Transverse colon (tissue), 4 donors: ENCODE results near the gene CHIT1. TPM values are rescaled to one million over a fixed set of nuclear protein-coding genes. Genes with fewer than 3 reads are reported as not detected.

Experiments used
- DNase-seq: peaks from one replicate; pipeline ENCODE4 v3.0.0-alpha.2; 2019
- H3K27ac ChIP-seq, 4 donors: fragments of 200-600 bp; sonication (generic); 2 replicates each; pipeline ENCODE4 v1.5.1; 2016 to 2018; ENCODE audit warnings: inconsistent platforms in 4 of 4
- H3K27me3 ChIP-seq: fragments of 200-600 bp; sonication (generic); 2 replicates; pipeline ENCODE4 v1.5.1; 2017; ENCODE audit warnings: inconsistent platforms
- H3K36me3 ChIP-seq, 4 donors: fragments of 200-600 bp; sonication (generic); 2 replicates each; pipeline ENCODE4 v1.5.1; 2017 to 2019; ENCODE audit warnings: inconsistent platforms in 4 of 4
- H3K4me1 ChIP-seq, 4 donors: fragments of 200-600 bp; sonication (generic); 2 replicates each; pipeline ENCODE4 v1.5.1; 2017 to 2020; ENCODE audit warnings: inconsistent platforms in 4 of 4
- H3K4me3 ChIP-seq, 4 donors: fragments of 200-600 bp; sonication (generic); 1 replicate in 1 of 4; 2 replicates in 3 of 4; pipeline versions ENCODE4 v1.5.1 to v1.6.1; 2017 to 2019; ENCODE audit warnings: inconsistent platforms in 4 of 4
- H3K9me3 ChIP-seq, 2 donors: fragments of 200-600 bp; sonication (generic); 2 replicates each; pipeline ENCODE4 v1.5.1; 2017 to 2019; ENCODE audit warnings: inconsistent platforms in 2 of 2
- CTCF ChIP-seq, 5 experiments: fragments of 200-600 bp in 3 of 5; fragments of 450-650 bp in 2 of 5; sonication (generic) in 3 of 5; IDR thresholded peaks; 1 replicate in 2 of 5; 2 replicates in 3 of 5; pipeline ENCODE4 v1.5.1; 2016 to 2017; ENCODE audit warnings: antibody characterized with exemption in 5 of 5, inconsistent platforms in 3 of 5, mild to moderate bottlenecking in 2 of 5, moderate library complexity in 1 of 5
- EP300 ChIP-seq: sonication (generic); formaldehyde crosslinking; IDR thresholded peaks from one replicate; pipeline ENCODE4 v1.6.1; 2017; ENCODE audit warnings: antibody characterized with exemption, low read depth
- POLR2A ChIP-seq: fragments of 450-650 bp; IDR thresholded peaks from one replicate; pipeline ENCODE4 v1.6.1; 2016; ENCODE audit warnings: antibody characterized with exemption, mild to moderate bottlenecking, moderate library complexity
- POLR2AphosphoS5 ChIP-seq, 3 donors: sonication (generic); formaldehyde crosslinking; IDR thresholded peaks; one replicate each; pipeline ENCODE4 v1.6.1; 2016; ENCODE audit warnings: antibody characterized with exemption in 3 of 3
- WGBS, 2 donors: methylation state at CpG; one replicate each; pipeline ENCODE4 v1.1.5; 2018; ENCODE audit warnings: low coverage in 1 of 2; 5-methylcytosine and 5-hydroxymethylcytosine counted together
- in situ Hi-C, 4 donors: fragments of 200-750 bp; cut with MboI; loops; one replicate each; pipeline versions ENCODE4 v1.15.0 to v1.15.1; 2017; ENCODE audit warnings: low sequenced_read_pairs in 3 of 4, low pct_ligation_motif_present in 1 of 4, low pct_unique_long_range_greater_than_20kb in 1 of 4
- intact Hi-C: fragments of 100-400 bp; cut with DNase I; formaldehyde crosslinking; loops from one replicate; pipeline ENCODE4 v1.15.1; 2023; ENCODE audit warnings: low total_unique reads
- total RNA-seq, 4 donors: library from RNA; depleted of rRNA; stranded (reverse); fragments of >200 nt; gene quantifications; one replicate each; pipeline ENCODE4 v1.1.0, GENCODE V29; 2016

Gene CHIT1
- total RNA-seq, 4 donors from 2014 or later = 0.79 TPM; not detected in 3

GRCh38 chr1:203176273-203177035 is 53.0 kb downstream of the CHIT1 start:
- WGBS, 2 donors = 89 to 93% methylated on average over 4 to 9 of the region's 9 CpGs
- Histone ChIP-seq H3K27me3 (no peaks in the 10 kb centered on the region), H3K9me3 (no peaks in the 10 kb centered on the region), H3K36me3 (no peaks in the 10 kb centered on the region), H3K27ac (no peak overlapping the region), H3K4me3 (no peak overlapping the region), H3K4me1 (peaks cover 0 to 7% (median 0%) of the 10 kb centered on the region in 4 donors)
- no peak for DNase-seq
- TF ChIP-seq POLR2AphosphoS5 (IDR thresholded peaks at IDR 0.05) (no peak), EP300 (no peak), CTCF (IDR thresholded peaks at IDR 0.05) (no peak), POLR2A (no peak)
- intact Hi-C loops = no loop called here
- in situ Hi-C loops = no loop called here

DNA sequence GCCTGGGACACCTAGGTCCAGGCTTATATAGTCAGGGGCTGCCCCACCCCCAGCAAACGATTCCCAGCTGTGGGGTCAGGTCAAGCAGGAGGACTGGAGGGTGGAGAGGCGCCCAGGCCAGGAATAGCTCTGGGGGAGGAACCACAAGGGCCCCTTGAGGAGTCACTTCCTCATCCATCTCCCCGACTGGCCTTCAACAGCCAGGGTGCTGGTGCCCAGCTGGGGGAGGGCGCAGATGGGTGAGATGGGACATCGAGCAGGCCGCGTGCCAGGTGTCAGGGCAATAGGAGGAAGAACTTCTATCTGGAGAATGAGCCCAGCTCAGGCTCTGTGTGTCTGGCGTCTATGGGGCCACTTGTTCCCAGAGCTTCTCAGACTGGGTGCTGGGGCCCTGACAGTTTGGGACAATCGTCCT is 53.6 kb downstream of the CHIT1 start:
- in situ Hi-C loops (no loop called here), intact Hi-C loops (no loop called here)
- H3K4me1 ChIP-seq = peaks cover 0 to 7% (median 0%) of the 10 kb centered on the region in 4 donors
- no peaks in the 10 kb centered on the region for H3K27me3 ChIP-seq
- H3K36me3 ChIP-seq = no peaks in the 10 kb centered on the region
- H3K27ac ChIP-seq = no peak overlapping the region
- 62 to 81% methylated on average over 5 to 9 of the region's 9 CpGs for WGBS, 2 donors
- no peak overlapping the region for H3K4me3 ChIP-seq
- no peak for TF ChIP-seq CTCF (IDR thresholded peaks at IDR 0.05)
- H3K9me3 ChIP-seq = no peaks in the 10 kb centered on the region
- DNase-seq = no peak

GRCh38 chr1:203175237-203175826 is 54.1 kb downstream of the CHIT1 start, which contains the start of gene MYBPH:
MYBPH (minus strand) TSS chr1:203175826; CDS start chr1:203175755, 71 bp downstream.
- intact Hi-C loops = no loop called here
- peaks cover 0 to 7% (median 0%) of the 10 kb centered on the region in 4 donors for H3K4me1 ChIP-seq
- no peaks in the 10 kb centered on the region for H3K9me3 ChIP-seq
- DNase-seq = no peak
- WGBS, 2 donors = 65% methylated on average over 5 of the region's 5 CpGs; no CpG with 5 or more reads in 1 of the 2 donors
- in situ Hi-C loops = no loop called here
- H3K27ac ChIP-seq = no peak within 1 kb of the TSS
- no peaks in the 10 kb centered on the region for H3K27me3 ChIP-seq
- TF ChIP-seq POLR2A (no peak), POLR2AphosphoS5 (IDR thresholded peaks at IDR 0.05) (no peak), EP300 (no peak), CTCF (IDR thresholded peaks at IDR 0.05) (no peak)
- no peaks in the 10 kb centered on the region for H3K36me3 ChIP-seq
- no peak within 1 kb of the TSS for H3K4me3 ChIP-seq

- intact Hi-C loops = no loop called here
- H3K36me3 ChIP-seq = no peaks in the 10 kb centered on the region
- no peaks in the 10 kb centered on the region for H3K9me3 ChIP-seq
- H3K27ac ChIP-seq = no peak overlapping the region
- no peak for DNase-seq
- peaks cover 0 to 7% (median 0%) of the 10 kb centered on the region in 4 donors for H3K4me1 ChIP-seq
- in situ Hi-C loops = no loop called here
- no peak overlapping the region for H3K4me3 ChIP-seq
- TF ChIP-seq CTCF (IDR thresholded peaks at IDR 0.05) (no peak), POLR2AphosphoS5 (IDR thresholded peaks at IDR 0.05) (no peak), EP300 (no peak), POLR2A (no peak)
- 92% methylated on average over 12 of the region's 12 CpGs; no CpG with 5 or more reads in 1 of the 2 donors for WGBS, 2 donors
- H3K27me3 ChIP-seq = no peaks in the 10 kb centered on the region
Observed at GRCh38 chr1:203174324-203174985, 55.0 kb downstream of the CHIT1 start.
